CMK (cell line): Measurements from ENCODE around the gene GATA2.

ENCODE experiments used
- DNase-seq: peaks from one replicate; pipeline ENCODE4 v3.0.0-alpha.2; 2010; ENCODE audit warnings: low read depth

GATA2 gene

DNA sequence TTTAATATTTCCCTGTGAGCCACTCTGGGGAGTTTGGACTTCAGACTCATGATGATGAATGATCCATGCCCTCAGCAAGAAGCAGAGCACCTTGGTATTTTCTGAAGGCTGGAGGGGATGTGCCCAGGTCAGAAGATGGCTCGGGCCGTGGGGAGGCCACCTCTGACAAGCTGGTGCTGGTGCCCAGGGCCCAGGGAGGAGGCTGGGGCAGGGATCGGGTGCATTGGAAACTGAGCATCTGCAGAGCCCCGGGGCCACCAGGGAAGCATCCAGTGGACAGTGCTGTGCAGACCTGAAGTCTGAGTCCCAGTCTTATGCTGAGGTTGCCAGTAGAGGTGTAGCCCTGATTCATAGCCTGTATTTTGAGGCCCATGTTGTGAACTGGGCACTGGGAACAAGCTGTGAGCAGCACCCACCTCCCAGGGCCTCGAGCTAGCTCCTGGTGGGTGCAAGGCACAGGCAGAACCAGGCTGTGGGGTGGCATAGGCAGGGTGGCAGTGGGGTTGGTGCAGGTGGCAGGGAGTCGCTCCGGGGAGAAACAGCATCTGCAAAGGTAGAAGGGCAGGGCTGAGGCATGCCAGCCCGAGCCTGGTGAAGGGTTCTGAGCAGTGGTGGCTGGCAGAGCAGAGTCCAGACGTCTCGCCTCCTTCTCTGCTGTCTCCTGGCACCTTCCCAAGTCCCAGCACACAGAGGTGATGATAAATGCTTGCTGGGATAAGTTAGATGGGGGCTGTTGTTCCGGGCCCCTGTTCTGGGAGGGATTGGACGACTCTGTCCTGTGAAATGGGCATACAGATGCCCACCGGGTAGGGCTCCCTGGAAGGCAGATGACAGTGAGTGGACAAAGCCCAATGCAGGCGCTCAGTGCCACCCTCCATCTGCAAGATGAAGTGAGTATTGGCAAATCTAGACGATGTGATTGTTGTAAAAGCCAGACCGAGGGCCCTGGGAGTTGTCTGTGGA, 36.9 kb downstream of the GATA2 start:
- no peak for DNase-seq

DNA sequence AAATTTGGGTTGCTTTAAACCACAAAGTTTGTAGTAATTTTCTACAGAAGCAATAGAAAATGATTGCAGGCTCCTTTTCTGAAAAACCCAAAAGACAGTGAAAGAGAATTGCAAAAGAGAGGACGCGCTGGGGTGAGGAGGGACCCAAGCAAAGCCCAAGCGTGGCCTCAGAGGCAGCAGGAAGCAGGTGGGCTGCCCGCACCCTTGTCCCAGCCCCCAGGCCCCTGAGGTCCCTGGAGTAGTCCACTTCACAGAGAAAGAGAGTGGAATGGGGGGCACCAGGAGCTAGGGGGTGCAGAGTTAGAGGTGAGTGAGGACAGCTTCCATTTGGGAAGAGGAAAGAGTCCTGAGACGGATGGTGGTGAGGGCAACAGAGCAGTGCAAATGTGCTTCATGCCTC, 37.9 kb downstream of the GATA2 start:
- no peak for DNase-seq

DNA sequence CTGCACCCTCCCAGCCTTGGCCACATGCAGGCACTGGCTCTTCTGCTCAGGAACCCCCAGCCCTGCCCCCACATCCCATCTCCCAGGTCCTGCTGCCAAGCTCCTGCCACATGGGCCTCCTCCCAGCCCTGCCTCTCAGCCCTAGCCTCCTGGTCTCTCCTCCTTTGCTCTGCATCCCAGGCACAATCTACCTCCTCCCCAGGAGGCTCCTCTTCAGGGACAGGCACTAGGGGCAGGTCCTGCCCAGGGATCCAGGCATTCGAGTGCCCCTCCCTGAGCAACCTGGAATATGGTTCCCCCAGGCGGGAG, 38.7 kb downstream of the GATA2 start:
- DNase-seq = no peak

DNA sequence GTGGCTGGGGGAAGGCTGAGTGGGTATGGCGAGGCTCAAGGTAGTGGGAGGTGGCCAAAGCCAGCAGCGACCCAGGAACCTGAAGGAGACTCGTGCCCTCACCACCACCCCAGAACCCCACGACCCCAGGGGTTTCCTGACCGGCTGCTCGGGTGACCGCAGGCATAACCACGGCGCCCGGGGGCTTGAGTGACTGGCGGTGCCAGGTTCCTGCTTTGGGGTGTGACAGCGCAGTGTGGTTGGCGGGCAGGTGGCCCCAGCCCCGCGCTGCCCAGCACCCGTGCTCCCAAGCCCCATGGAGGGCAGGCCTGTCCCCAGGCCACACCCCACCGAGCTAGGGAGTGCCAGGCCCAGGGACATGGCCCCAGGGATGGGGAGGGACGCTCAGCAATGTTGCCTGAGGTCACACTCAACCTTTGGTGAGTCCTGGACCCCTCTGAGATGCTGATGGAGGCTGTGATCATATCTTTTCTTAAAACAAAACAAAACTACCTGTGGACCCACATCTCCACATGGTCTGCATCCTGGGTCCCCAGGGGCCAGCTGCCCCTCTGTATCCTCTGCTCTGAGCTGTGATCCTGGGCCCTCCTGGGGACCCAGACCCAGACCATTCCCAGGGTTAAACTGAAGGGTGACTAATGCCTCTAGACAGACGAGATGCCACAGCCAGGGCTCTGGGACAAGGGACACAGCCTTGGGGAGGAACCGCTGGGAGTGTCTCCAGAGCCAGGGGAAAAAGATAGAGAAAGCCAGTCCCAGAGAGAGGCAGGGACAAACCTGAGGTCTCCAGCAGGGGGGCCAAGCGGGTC, 39.3 kb downstream of the GATA2 start:
- no peak for DNase-seq

DNA sequence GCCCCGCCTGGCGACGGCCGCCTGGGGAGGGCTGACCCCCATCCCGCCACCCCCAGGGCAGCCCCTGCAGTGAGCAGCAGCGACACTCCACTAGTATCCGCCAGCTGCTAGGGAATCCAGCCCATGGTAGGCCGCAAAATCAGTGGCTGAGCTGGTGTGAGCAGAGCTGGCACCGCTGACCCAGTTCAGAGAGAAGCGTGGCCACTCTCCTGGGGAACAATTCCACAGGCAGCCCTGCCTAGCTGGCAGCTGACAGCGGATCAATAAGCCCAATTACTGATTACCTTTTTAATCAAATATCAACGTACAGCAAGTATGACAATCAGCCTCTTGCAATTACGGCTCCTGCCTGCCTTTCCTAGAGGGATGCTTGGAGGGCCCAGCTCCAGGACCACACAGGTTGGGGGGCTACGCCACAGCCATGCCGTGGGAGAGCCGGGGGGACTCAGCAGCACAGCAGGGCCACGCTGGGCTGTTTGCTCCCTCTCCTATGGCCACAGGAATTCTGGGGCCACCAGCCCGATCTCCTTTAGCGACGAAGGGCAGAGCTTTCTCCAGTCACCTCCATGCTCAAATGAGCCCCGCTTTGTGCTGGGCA, 40.2 kb downstream of the GATA2 start:
- no peak for DNase-seq

DNA sequence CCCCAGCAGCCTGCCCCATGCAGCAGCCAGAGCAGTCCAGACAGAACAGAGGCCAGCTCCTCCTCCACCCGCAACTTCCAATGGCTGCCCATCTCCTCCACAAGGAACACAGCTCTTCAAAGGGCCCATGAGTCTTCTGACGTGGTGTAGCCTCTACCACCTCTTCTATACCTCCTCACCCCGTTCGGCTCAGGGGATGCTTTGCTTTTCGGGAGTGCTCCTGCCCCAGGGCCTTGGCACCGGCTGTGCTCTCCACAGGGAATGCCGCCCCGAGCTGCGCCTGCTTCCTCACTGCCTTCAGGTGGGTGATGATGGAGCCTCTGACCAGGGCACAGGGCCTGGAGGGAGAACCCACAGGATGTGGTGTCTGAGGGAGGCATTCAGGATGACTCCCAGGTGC, 40.9 kb downstream of the GATA2 start:
- DNase-seq = no peak

DNA sequence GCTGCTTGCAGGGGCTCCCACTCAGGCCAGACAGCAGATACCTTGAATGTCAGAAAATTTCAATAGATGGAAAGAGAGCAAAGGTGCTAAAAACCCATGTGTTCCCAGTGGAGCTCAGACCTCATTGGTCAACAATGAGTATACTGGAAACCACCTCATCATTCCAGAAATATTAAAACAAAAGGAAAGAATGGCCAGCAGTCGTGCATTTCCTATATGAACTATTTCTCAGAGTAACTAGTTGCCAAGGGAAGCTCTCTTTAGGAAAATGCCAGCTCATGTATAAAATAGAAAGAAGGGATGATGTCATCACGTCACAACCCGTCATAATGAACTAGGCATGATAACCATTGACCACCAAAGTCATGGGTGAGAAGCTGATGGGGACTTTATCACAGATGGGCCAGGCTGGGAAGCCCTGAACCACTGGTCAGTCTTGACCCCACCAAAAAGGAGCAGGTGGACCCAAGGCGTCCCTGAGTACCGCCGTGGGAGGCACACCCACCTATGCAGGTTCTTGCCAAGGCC, 43.8 kb downstream of the GATA2 start:
- no peak for DNase-seq

DNA sequence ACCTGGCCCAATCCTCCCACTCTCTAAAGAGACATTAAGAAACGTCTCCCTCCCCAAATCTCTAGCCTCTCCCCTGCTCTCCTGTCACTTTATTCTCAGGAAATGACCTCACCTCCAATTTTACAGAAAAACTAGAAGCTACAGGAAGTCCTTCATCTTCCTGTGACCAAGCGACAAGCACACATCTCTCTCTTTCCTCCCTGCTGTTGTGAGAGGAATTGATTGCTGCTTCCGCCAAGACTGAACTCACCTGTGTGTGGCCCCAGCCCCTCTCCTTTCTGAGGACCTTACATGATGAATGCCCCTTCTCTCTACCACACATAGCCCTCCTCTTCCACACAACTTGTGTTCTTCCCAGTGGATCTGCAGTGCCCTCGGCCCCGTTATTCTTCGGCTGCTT, 44.5 kb downstream of the GATA2 start:
- DNase-seq = no peak

DNA sequence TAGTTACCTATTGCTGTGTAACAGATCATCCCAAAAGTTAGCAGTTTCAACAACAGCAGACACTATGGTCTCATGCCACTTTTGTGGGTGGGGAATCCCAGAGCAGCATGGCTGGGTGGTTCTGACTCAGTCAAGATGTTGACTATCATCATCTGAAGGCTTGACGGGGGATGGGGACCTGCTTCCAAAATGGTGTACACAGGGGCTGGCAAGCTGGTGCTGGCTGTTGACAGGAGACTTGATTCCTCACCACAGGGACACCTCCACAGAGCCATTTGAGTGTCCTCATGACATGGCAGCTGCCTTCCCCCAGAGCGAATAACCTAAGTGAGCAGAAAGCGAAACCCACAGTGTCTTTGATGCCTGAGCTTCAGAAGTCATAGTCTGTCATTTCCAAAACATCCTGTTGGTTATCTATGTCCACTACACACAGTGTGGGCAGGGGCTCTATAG, 45.4 kb downstream of the GATA2 start:
- DNase-seq = no peak

DNA sequence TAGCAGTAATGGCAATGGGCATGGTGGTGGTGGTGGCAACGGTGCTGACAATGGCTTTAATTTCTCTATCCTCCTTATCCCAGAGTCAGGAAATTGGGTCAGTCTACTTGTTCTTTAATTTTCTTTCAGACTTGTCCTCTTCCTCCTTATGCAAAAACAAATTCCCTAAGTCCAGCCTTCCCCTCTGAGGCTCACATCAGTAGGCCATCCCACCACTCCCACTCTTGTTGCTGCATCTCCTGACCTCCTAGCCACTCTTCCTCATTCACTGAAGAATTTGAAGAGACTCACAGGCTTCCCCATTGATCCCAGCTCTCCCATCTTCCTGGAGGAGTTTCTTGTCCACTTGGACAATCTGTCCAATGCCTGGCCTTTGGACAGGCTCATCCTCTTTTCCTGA, 46.2 kb downstream of the GATA2 start:
- DNase-seq = no peak

DNA sequence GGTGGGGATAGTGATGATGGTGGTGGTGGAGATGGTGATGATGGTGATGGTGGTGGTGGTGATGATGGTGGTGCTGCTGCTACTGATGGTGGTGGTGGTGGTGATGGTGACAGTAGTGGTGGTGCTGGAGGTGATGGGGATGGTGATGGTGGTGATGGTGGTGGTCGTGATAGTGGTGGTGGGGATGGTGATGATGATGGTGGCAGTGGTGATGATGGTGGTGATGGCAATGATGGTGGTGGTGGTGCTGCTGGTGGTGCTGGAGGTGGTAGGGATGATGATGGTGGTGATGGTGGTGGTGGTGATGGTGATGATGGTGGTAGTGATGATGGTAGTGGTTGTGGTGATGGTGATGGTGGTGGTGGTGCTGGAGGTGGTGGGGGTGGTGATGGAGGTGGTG, 47.6 kb downstream of the GATA2 start:
- no peak for DNase-seq

DNA sequence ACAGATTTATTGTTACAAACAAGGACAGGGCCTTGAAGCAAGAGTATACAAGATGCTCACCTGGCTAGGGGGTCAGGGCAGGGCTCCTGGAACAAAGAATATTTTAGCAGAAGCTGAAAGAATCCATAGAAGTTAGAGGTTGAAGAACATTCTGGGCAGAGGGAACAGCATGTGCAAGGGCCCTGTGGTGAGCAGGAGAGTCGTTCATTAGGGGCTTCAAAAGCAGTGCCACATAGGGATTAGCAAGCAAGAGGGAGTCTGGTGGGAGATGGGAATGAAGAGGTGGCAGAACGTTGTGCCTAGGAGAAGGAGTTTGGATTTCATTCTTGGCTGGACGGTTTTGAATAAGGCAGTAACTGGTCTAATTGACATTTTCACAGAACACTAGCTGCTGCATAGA, 49.2 kb downstream of the GATA2 start:
- no peak for DNase-seq

DNA sequence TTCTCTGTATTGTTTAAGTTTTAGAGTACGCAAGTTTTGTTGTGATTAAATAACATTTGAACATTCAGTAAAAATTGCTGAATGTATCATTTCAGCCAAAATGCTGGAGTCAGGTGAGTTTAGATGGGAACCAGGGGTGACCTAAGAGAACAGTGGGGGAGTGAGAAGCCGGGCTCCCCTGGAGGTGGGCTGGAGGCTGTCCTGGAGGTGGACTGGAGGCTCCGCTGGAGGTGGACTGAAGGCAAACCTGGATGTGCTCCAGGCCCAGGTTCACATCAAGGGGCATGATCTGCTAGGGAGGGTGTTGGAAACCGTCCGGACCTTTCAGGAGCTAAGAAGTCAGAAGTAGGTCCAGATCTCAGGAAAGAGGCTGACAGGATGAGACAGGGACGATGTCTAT, 50.1 kb downstream of the GATA2 start:
- DNase-seq = no peak

DNA sequence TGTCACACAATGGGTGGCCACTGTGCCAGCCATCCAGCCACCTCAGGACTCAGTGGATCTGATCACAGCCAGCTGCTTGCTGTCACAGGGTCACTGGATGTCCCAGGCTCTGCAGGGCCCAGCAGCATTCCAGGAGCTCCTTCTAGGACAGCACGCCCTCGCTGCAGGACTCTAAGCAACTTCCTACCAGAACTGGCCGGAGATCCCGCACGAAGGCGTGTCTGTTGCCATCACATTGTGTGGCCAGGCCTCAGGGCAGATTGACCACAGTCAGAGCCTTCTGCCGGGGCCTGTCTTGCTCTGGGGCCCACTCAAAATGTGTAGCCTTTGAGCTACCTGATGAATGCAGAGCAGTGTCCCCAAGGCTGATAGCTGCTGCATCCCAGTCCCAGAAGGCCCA, 50.9 kb downstream of the GATA2 start:
- no peak for DNase-seq

DNA sequence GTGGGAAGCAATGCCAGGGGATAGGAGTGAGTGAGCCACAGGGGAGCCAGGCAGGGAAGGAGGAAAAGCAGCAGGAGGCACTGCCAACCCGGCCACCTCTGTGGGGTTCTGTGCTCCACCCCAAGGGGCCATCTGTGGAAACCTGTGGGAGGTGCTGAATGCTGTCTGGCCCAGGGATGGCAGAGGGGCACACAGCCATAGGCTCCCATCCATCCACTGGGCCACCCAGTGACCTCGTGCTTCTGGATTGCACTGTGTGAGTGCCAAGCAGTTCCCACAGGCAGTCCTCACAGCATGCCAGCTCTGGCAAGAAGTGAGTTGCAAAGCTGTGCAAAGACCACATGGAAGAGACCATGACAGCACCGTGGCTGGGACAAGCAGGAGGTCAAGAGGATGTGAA, 53.8 kb downstream of the GATA2 start:
- DNase-seq = no peak

DNA sequence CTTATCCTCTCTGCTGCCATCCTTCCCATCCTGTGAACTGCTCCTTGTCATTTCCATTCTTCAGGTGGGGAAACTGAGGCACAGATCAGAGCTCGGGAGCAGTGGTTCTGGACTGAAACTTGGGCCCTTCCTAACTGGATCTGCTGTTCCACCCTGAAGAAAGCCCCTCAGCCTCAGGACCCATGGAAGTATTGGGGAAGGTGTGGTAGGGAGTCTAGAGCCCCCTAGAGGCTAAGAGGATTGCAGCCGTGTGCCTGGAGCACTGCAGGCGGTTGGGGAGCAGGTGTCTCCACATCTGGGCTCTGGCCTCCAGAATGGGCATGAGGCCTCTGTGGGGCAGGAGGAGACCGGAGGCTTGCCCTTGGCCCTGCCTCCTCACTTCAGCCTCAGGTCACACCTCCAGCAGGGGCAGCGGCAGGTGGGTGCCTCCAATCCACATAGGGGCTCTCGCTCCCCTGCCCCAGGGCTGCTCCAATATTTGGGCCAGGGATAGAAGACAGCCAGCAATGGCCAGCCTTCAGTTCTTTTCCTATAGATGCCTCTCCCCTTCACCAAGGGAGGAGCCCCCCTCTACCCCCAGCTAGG, 54.4 kb downstream of the GATA2 start:
- DNase-seq = no peak

DNA sequence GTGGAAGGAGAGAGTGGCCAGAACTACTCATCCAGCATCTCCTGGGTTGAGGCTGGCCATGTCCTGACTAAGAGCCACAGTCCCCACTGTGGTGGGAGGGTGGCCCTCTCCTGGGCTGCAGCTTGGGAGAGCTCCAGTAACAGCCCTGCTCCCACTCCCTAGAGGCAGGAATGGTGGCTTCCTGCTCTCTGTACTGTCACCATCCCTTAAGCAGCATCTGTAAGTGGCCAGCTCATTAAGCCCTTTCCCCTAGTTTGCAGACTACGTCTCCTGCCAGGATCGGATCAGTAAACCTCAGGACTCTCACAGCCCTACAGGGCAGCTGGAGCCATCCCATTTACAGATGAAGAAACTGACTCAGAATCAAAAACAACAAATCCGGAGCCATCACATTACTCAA, 56.8 kb downstream of the GATA2 start:
- DNase-seq = no peak

DNA sequence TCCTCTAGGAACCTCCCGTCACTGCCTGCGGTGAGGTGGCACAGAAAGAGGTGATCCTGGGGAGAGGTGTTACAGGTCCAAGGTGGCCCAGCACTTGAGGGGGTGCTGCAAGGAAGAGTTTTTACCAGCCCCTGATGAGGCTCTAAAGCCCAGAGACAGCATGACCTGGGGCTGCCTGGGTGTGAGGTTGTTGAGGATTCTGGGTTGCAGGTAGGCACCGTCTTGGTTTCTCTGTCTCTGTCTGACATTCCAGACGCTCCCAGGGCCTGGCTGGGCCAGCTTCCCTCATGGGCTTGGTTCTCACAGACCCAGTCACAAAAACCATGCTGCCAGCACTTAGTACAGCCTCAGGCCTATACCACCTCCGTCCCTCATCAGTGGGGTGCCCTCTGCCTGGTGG, 57.4 kb downstream of the GATA2 start:
- DNase-seq = no peak

DNA sequence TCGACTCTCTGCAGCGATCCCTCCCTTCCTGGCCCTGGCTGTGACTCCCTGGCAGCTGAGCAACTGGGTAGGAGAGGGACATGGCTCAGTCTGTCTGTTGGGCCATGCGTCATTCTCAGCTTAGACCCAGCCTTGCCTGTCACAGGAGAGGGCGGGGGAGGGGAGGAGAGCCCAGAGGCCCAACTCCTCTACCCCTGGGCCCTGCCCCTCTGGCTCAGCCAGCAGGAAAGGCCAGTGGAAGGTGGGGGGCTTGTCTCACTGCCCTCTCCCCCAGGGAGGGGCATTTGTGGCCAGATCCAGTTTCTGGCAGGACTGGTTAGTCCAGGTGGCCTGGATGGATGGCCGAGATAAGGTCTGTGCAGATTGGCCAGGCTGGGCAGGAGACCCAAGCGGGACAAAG, 57.9 kb downstream of the GATA2 start:
- DNase-seq = no peak

DNA sequence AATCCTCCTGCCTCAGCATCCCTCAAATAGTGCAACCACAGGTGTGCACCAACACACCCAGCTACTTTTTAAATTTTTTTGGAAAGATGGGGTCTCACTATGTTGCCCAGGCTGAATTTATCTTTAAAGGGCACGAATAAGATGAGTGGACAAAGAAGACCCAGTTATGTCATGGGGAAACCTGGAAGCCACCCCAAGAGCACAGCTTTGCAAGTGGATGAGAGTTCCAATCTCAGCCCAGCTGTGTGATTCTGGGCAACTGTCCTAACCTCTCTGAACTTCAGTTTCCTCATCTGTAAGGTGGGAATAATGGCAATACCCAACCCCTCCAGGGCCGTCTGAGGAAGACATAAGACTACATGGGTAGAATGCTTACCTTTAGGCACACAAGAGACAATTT, 58.5 kb downstream of the GATA2 start:
- no peak for DNase-seq

DNA sequence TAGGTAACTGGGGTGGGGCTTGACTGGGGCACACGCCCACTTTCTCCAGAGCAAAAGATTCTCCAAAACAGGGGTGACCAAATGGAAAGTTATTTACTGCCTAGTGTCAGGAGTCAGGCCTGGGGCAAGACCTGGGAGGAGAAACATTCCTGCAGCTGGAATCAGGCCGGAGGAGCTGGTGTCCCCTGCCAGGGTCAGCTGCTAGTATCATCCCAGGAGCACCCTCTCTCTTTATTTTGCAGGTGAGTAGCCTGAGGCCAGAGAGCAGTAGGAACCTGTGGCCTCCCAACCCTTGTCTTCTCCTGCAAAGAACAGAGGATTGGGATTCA, 59.2 kb downstream of the GATA2 start:
- DNase-seq = no peak

DNA sequence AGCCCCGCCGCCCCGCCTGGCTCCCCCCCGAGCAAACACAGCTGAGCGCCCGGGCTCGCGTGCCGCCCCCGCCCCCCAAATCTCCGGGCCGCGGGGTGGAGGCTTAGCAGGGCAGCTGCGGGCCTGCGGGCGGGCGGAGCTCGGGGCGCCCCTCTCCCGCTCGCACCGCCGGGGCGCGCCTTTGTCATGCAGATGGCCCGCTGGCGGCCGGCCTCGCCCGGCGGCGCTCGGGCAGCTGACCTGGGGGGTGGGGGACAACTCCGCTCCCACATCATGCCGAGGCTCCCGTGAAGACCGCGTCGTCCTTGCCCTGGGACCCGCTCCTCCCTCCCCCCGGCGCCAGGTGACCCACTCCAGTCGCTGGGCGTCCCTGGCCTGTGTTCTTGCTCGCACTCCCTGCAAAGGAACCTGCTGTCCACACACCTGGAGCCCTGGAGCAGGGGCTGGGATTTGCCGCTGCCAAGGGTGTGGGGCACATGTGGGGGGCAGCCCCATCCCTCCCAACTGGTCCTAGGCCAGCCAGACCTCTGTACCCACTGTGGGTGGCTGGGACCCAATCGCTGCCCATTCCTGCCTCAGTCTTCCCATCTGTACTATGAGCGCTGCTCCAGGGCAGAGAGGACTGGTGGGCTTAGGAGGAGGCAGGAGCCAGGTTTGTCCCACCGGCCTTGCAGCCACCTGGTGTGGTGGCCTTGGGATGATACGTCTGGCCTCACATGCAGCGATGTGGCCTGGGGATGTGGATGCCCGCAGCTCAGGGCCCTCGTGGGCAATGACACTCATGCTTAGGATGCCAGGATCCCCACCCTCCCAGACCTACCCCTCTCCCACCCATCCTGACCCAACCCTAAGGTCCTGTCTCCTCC, 59.8 kb downstream of the GATA2 start:
- no peak for DNase-seq
